HL-60 (cell line): Measurements from ENCODE around the gene ZNF652.

ENCODE experiments used
- DNase-seq, 2 experiments: peaks; one replicate each; pipeline ENCODE4 v3.0.0-alpha.2; 2010 to 2020; ENCODE audit warnings: low read depth in 1 of 2, low spot score in 1 of 2
- H3K27ac ChIP-seq: fragments of 250-450 bp; sonication (Bioruptor Pico); replicated peaks from 2 replicates; pipeline ENCODE4 v1.5.1; 2020; ENCODE audit warnings: mild to moderate bottlenecking, moderate library complexity
- H3K27me3 ChIP-seq: fragments of 250-450 bp; sonication (Bioruptor Pico); 2 replicates; pipeline ENCODE4 v1.5.1; 2021; ENCODE audit warnings: mild to moderate bottlenecking, moderate library complexity; ENCODE audit not compliant: insufficient read depth, poor library complexity, severe bottlenecking
- H3K4me3 ChIP-seq: replicated peaks from 2 replicates; pipeline ENCODE4 v1.5.1; 2011; ENCODE audit warnings: mild to moderate bottlenecking, control low read depth, low read length; ENCODE audit not compliant: insufficient read depth
- GABPA ChIP-seq: IDR thresholded peaks from 2 replicates; pipeline ENCODE4 v1.6.1; 2012; ENCODE audit warnings: low read depth
- POLR2AphosphoS5 ChIP-seq: IDR thresholded peaks from 2 replicates; pipeline ENCODE4 v1.6.1; 2012; ENCODE audit warnings: low read depth
- SPI1 ChIP-seq: IDR thresholded peaks from 2 replicates; pipeline ENCODE4 v1.6.1; 2012; ENCODE audit warnings: low read depth, mild to moderate bottlenecking, borderline replicate concordance
- TF ChIP-seq, protein P1 (sequence below): IDR thresholded peaks from 2 replicates; pipeline ENCODE4 v1.6.1; 2012; ENCODE audit warnings: low read depth; ENCODE audit not compliant: insufficient replicate concordance
- TF ChIP-seq, protein P2 (sequence below): IDR thresholded peaks from one replicate; pipeline ENCODE4 v1.5.1; 2011; ENCODE audit warnings: low read length, control low read depth, inconsistent platforms; ENCODE audit not compliant: insufficient read depth

Gene ZNF652

DNA sequence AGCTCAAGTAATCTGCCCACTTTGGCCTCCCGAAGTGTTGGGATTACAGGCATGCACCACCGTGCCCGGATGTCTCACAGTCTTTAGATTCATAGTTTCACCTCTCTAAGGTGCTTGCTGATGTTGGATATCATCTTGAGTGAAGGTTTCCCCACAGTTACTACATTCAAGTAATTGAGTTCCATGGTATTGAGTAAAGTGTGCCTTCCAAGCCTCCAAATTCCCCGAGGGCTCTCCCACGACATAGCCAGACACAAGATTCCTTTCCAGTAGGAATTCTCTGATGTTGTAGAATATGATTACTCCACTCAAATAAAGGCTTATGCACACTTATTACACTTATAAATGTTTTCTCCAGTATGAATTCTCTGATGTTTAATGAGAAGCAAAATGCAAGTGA, 16.3 kb upstream of the ZNF652 start:
- TF ChIP-seq, protein P1, sequence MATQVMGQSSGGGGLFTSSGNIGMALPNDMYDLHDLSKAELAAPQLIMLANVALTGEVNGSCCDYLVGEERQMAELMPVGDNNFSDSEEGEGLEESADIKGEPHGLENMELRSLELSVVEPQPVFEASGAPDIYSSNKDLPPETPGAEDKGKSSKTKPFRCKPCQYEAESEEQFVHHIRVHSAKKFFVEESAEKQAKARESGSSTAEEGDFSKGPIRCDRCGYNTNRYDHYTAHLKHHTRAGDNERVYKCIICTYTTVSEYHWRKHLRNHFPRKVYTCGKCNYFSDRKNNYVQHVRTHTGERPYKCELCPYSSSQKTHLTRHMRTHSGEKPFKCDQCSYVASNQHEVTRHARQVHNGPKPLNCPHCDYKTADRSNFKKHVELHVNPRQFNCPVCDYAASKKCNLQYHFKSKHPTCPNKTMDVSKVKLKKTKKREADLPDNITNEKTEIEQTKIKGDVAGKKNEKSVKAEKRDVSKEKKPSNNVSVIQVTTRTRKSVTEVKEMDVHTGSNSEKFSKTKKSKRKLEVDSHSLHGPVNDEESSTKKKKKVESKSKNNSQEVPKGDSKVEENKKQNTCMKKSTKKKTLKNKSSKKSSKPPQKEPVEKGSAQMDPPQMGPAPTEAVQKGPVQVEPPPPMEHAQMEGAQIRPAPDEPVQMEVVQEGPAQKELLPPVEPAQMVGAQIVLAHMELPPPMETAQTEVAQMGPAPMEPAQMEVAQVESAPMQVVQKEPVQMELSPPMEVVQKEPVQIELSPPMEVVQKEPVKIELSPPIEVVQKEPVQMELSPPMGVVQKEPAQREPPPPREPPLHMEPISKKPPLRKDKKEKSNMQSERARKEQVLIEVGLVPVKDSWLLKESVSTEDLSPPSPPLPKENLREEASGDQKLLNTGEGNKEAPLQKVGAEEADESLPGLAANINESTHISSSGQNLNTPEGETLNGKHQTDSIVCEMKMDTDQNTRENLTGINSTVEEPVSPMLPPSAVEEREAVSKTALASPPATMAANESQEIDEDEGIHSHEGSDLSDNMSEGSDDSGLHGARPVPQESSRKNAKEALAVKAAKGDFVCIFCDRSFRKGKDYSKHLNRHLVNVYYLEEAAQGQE, result no peak
- TF ChIP-seq GABPA (no peak), SPI1 (no peak), POLR2AphosphoS5 (no peak)
- TF ChIP-seq, protein P2, sequence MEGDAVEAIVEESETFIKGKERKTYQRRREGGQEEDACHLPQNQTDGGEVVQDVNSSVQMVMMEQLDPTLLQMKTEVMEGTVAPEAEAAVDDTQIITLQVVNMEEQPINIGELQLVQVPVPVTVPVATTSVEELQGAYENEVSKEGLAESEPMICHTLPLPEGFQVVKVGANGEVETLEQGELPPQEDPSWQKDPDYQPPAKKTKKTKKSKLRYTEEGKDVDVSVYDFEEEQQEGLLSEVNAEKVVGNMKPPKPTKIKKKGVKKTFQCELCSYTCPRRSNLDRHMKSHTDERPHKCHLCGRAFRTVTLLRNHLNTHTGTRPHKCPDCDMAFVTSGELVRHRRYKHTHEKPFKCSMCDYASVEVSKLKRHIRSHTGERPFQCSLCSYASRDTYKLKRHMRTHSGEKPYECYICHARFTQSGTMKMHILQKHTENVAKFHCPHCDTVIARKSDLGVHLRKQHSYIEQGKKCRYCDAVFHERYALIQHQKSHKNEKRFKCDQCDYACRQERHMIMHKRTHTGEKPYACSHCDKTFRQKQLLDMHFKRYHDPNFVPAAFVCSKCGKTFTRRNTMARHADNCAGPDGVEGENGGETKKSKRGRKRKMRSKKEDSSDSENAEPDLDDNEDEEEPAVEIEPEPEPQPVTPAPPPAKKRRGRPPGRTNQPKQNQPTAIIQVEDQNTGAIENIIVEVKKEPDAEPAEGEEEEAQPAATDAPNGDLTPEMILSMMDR, result no peak
- H3K27ac ChIP-seq, result no peak overlapping the region
- no peak for DNase-seq
- H3K4me3 ChIP-seq, result no peak overlapping the region
- no peaks in the 10 kb centered on the region for H3K27me3 ChIP-seq

DNA sequence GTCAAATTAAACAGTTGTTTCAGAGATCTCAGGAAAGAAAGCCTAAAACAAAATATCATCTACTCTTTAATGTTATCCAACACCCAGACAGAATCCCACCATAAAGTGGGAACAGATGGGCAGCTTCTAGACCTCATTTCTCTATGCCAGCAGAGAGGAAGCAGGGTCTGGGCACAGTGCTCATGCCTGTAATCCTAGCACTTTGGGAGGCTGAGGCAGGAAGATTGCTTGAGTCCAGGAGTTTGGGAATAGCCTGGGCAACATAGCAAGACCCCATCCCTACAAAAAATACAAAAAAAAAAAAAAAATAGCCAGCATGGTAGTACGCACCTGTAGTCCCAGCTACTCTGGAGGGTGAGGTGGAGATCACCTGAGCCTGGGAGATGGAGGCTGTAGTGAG, 13.5 kb upstream of the ZNF652 start:
- no peak for DNase-seq
- Histone ChIP-seq H3K27me3 (no peaks in the 10 kb centered on the region), H3K4me3 (no peak overlapping the region), H3K27ac (no peak overlapping the region)
- TF ChIP-seq SPI1, result no peak

DNA sequence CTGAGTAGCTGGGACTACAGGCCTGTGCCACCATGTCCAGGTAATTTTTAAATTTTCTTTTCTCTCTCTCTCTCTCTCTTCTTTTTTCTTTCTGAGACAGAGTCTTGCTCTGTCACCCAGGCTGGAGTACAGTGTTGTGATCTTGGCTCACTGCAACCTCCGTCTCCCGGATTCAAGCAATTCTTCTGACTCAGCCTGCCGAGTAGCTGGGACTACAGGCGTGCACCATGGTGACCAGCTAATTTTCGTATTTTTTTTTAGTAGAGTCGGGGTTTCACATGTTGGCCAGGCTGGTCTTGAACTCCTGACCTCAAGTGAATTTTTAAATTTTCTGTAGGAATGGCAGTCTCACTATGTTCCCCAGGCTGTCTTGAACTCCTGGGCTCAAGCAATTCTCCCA, 11.1 kb upstream of the ZNF652 start:
- TF ChIP-seq GABPA, result no peak
- TF ChIP-seq, protein P2, result no peak
- no peak for TF ChIP-seq SPI1
- TF ChIP-seq POLR2AphosphoS5, result no peak
- TF ChIP-seq, protein P1, result no peak
- DNase-seq, result no peak
- no peaks in the 10 kb centered on the region for H3K27me3 ChIP-seq
- no peak overlapping the region for H3K4me3 ChIP-seq
- no peak overlapping the region for H3K27ac ChIP-seq

DNA sequence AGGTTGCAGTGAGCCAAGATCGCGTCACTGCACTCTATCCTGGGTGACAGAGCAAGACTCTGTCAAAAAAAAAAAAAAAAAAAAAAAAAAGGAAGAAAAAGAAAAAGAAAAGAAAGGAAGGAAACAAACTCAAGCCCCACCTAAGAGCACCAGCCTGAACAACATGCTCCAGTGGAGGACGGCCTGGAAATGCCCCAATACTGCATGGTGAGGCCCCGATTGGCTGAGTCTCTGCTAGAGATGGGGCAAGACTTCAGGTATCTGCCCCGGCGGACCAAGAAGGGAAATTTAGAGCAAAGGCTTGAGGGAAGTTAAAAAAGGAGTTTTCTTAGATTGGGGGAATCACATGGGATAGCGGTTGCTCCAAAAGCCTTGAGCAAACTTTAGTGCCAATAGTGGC, 10.4 kb upstream of the ZNF652 start:
- no peaks in the 10 kb centered on the region for H3K27me3 ChIP-seq
- no peak overlapping the region for H3K27ac ChIP-seq
- TF ChIP-seq SPI1 (no peak), GABPA (no peak), POLR2AphosphoS5 (no peak)
- TF ChIP-seq, protein P2, result no peak
- TF ChIP-seq, protein P1, result no peak
- DNase-seq, result no peak
- H3K4me3 ChIP-seq, result no peak overlapping the region
